Fibroblast of the aortic adventitia (primary cell): Measurements from ENCODE around the gene ATF5. TPM values are rescaled to one million over a fixed set of nuclear protein-coding genes. Genes with fewer than 3 reads are reported as not detected.

Experiments
- DNase-seq: peaks from one replicate; pipeline ENCODE4 v3.0.0-alpha.2; 2010; ENCODE audit warnings: low read depth
- H3K4me3 ChIP-seq: 2 replicates; pipeline ENCODE4 v1.5.1; 2011; ENCODE audit warnings: low read depth, mild to moderate bottlenecking, control low read depth, low read length, moderate library complexity
- CTCF ChIP-seq: IDR thresholded peaks from 2 replicates; pipeline ENCODE4 v1.5.1; 2011; ENCODE audit warnings: mild to moderate bottlenecking, low read length, control low read depth, inconsistent platforms; ENCODE audit not compliant: insufficient read depth
- total RNA-seq: library from RNA; depleted of rRNA; stranded (reverse); fragments of >200 nt; gene quantifications from 2 replicates; pipeline ENCODE4 v1.2.3, GENCODE V29; 2012; ENCODE audit warnings: low replicate concordance

Gene ATF5
- 81.5 and 106 TPM in 2 replicates for total RNA-seq

GRCh38 chr19:49929121-49929610 lies at the start of gene ATF5, which contains the start of gene NUP62:
Gene ATF5, plus strand, starts transcription at chr19:49929205. Its CDS starts 1,646 bp downstream, at chr19:49930851.
Gene NUP62, minus strand, starts transcription at chr19:49929504. Its CDS starts 19,697 bp downstream, at chr19:49909807.
- peak; percentile 80 for DNase-seq
- peak within 1 kb of the TSS; percentile 100 for H3K4me3 ChIP-seq
- TF ChIP-seq CTCF = no peak

GRCh38 chr19:49879243-49879963 lies 49.6 kb upstream of the ATF5 start:
- no peak for TF ChIP-seq CTCF
- DNase-seq = no peak
- no peak overlapping the region for H3K4me3 ChIP-seq

GRCh38 chr19:49880162-49880869 lies 48.7 kb upstream of the ATF5 start:
- no peak for TF ChIP-seq CTCF
- no peak overlapping the region for H3K4me3 ChIP-seq
- no peak for DNase-seq

GRCh38 chr19:49881186-49881585 lies 47.8 kb upstream of the ATF5 start:
- TF ChIP-seq CTCF = no peak
- H3K4me3 ChIP-seq = no peak overlapping the region
- no peak for DNase-seq

- TF ChIP-seq CTCF = no peak
- H3K4me3 ChIP-seq = no peak overlapping the region
- no peak for DNase-seq
Observed at GRCh38 chr19:49881672-49882394, 47.2 kb upstream of the ATF5 start.

- no peak overlapping the region for H3K4me3 ChIP-seq
- TF ChIP-seq CTCF = no peak
- DNase-seq = no peak
Observed at GRCh38 chr19:49882643-49883042, 46.4 kb upstream of the ATF5 start.
